AG09309 (cell line): ENCODE measurements around the gene GRIK4.

Experiments
- DNase-seq: peaks from one replicate; pipeline ENCODE4 v3.0.0-alpha.2; 2010; ENCODE audit warnings: low read depth
- H3K4me3 ChIP-seq: 2 replicates; pipeline ENCODE4 v1.5.1; 2011; ENCODE audit warnings: mild to moderate bottlenecking, low read depth, low read length, moderate library complexity; ENCODE audit not compliant: control insufficient read depth
- CTCF ChIP-seq: IDR thresholded peaks from 2 replicates; pipeline ENCODE4 v1.5.1; 2011; ENCODE audit warnings: mild to moderate bottlenecking, low read depth, low read length, inconsistent platforms; ENCODE audit not compliant: insufficient read depth, control insufficient read depth; ENCODE audit errors: missing control alignments

GRIK4 gene

DNA sequence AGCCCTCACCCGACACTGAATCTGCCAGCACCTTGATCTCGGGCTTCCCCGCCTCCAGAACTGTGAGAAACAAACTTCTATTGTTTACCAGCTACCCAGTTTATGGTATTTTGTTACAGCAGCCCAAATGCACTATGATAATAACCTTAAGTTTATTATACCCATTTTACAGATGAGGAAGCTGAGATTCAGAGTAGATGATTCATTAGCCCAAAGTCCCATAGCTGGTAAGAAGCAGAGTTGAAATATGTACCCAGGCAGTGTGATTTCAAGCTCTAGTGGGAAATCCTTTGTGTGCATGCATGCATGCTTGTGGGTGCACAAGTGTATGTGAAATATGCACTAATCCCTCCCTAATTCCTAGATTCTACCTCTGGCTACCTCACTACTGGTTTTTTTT lies 7.9 kb downstream of the GRIK4 start:
- no peak overlapping the region for H3K4me3 ChIP-seq
- TF ChIP-seq CTCF: no peak
- DNase-seq: no peak

- TF ChIP-seq CTCF: no peak
- no peak overlapping the region for H3K4me3 ChIP-seq
- DNase-seq: no peak
Observed at GRCh38 chr11:120520091-120520822, 8.7 kb downstream of the GRIK4 start.

DNA sequence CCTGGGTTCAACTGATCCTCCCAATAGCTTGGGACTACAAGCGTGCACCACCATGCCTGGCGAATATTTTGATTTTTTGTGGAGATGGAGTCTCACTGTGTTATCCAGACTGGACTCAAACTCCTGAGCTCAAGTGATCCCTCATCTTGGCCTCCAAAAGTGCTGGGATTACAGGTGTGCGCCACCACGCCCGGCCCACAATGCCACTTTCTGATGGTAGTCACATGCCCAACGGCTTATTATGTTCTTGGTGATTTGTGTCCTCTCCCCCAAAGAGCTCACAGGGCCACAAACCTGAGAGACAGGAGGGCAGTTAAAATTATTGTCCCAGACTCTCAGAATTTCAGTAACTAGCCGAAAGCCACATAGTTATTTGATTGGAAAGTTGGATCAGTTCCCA lies 9.6 kb downstream of the GRIK4 start:
- no peak for TF ChIP-seq CTCF
- DNase-seq: no peak
- H3K4me3 ChIP-seq: no peak overlapping the region

GRCh38 chr11:120522021-120522420 lies 10.5 kb downstream of the GRIK4 start:
- no peak overlapping the region for H3K4me3 ChIP-seq
- DNase-seq: no peak
- TF ChIP-seq CTCF: no peak

GRCh38 chr11:120522736-120523135 lies 11.2 kb downstream of the GRIK4 start:
- TF ChIP-seq CTCF: no peak
- H3K4me3 ChIP-seq: no peak overlapping the region
- DNase-seq: no peak

GRCh38 chr11:120523196-120523595 lies 11.6 kb downstream of the GRIK4 start:
- no peak for DNase-seq
- no peak for TF ChIP-seq CTCF
- H3K4me3 ChIP-seq: no peak overlapping the region
